ENCODE data around the gene HLCS.
"Not testable (repeated sequence)": the region's sequence is repeated elsewhere in the genome, so short reads cannot be mapped to it uniquely, and the experiment has no call there.

Gene HLCS

DNA sequence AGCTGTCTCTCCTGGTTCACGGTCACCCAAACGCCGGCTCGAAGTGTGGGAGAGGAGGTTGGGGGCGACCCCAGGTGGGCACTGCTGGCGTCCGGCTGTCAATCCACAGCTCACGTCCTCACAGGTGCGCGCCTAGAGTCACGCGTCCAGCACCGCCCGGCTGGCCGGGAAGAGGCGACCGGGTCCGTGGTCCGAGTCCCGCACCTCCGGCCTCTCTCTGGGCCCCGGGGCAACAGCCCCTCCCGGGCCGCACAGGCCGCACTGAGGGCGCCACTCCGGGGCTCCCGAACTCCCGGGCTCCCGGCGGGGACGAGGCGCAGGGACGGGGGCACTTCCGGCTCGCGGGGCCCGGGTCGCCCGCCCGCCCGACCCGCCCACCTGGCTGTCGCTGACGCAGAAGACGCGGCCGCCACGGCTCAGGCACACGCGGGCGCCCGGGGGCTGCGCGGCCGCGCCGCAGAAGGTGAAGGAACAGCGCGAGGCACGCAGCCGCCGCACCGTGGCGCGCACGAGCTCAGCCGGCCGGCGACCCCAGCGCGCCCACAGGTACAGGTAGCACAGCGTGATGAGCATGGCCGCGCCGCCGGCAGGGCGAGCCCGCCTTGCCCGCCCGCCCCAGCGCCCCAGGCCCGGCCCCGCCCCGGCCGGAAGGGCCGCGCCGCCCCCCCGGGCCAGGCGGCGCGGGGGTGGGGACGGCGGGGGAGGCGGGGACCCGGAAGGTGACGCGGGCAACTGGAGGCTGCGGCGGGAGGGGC lies at the start of gene HLCS:
Gene HLCS, minus strand, starts transcription at position 604 of the 755 bp plus-strand sequence. Its CDS starts 31 bp downstream, at position 573.
- DNase-seq (ENCODE audit: low read depth): peak; percentile 75
- TF ChIP-seq, protein P1, sequence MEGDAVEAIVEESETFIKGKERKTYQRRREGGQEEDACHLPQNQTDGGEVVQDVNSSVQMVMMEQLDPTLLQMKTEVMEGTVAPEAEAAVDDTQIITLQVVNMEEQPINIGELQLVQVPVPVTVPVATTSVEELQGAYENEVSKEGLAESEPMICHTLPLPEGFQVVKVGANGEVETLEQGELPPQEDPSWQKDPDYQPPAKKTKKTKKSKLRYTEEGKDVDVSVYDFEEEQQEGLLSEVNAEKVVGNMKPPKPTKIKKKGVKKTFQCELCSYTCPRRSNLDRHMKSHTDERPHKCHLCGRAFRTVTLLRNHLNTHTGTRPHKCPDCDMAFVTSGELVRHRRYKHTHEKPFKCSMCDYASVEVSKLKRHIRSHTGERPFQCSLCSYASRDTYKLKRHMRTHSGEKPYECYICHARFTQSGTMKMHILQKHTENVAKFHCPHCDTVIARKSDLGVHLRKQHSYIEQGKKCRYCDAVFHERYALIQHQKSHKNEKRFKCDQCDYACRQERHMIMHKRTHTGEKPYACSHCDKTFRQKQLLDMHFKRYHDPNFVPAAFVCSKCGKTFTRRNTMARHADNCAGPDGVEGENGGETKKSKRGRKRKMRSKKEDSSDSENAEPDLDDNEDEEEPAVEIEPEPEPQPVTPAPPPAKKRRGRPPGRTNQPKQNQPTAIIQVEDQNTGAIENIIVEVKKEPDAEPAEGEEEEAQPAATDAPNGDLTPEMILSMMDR (IDR thresholded peaks at IDR 0.05; ENCODE audit: insufficient read depth, low read depth, low read length, missing control alignments): no peak
- peak within 1 kb of the TSS; percentile 61 for H3K4me3 ChIP-seq (ENCODE audit: low read length)

DNA sequence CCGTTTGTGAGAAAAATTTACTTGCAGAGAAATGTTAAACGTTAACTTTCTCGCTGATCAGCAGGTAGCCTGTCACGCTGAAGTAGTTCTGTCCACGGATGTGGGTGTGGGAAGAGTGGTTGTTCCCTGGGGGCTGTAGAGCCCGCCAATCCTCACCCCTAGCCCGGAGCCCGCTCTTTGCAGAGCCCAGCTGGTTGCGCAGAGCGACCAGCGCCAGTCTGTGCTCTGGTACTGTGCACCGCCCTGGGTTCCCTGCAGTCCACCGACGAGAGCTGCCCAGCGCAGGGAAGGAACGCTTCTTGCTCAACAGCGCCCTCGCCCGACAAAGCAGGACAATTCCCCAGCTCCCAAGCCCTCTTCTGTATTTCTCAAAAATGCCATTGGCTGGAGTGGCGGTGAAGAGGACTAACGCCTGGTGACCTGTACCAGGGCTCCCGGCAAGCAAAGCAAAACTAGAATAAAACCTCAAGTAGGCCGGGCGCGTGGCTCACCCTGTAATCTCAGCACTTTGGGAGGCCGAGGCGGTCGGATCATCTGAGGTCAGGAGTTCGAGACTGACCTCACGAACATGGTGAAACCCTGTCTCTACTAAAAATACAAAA lies 43.4 kb upstream of the HLCS start:
- TF ChIP-seq, protein P1 (IDR thresholded peaks at IDR 0.05; ENCODE audit: insufficient read depth, low read depth, low read length, missing control alignments): peak; percentile 89
- peak overlapping the region; percentile 18 for H3K4me3 ChIP-seq (ENCODE audit: low read length)
- peak; percentile 87 for DNase-seq (ENCODE audit: low read depth)

DNA sequence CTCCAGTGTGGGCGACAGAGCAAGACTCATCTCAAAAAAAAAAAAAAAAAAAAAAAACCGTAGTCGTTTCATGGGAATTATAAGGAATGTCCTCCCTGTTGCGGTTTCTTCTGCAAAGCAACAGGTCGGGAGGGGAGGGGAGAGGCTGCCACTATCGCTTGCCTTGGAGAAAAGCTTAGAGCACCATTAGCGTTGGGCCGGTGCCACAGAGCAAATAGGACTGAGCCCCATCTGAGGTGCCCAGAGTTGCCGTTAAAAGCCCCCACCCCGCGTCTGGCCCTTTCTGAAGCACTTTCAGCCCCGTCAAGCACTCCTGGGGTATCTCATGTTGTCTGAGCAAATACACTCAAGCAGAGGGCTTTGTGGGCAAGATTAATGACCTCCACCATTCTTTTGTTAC lies 42.3 kb upstream of the HLCS start:
- H3K4me3 ChIP-seq (ENCODE audit: low read length): no peak overlapping the region
- DNase-seq (ENCODE audit: low read depth): no peak
- TF ChIP-seq, protein P1 (IDR thresholded peaks at IDR 0.05; ENCODE audit: insufficient read depth, low read depth, low read length, missing control alignments): no peak

GRCh38 chr21:37006486-37007291 lies 40.2 kb upstream of the HLCS start, which contains the start of gene RIPPLY3:
TSS of gene RIPPLY3 (plus strand) at chr21:37006702. CDS start at chr21:37006773, 71 bp downstream.
- H3K4me3 ChIP-seq (ENCODE audit: low read length): peak within 1 kb of the TSS; percentile 34
- peak; percentile 24 for DNase-seq (ENCODE audit: low read depth)
- TF ChIP-seq, protein P1 (IDR thresholded peaks at IDR 0.05; ENCODE audit: insufficient read depth, low read depth, low read length, missing control alignments): no peak

DNA sequence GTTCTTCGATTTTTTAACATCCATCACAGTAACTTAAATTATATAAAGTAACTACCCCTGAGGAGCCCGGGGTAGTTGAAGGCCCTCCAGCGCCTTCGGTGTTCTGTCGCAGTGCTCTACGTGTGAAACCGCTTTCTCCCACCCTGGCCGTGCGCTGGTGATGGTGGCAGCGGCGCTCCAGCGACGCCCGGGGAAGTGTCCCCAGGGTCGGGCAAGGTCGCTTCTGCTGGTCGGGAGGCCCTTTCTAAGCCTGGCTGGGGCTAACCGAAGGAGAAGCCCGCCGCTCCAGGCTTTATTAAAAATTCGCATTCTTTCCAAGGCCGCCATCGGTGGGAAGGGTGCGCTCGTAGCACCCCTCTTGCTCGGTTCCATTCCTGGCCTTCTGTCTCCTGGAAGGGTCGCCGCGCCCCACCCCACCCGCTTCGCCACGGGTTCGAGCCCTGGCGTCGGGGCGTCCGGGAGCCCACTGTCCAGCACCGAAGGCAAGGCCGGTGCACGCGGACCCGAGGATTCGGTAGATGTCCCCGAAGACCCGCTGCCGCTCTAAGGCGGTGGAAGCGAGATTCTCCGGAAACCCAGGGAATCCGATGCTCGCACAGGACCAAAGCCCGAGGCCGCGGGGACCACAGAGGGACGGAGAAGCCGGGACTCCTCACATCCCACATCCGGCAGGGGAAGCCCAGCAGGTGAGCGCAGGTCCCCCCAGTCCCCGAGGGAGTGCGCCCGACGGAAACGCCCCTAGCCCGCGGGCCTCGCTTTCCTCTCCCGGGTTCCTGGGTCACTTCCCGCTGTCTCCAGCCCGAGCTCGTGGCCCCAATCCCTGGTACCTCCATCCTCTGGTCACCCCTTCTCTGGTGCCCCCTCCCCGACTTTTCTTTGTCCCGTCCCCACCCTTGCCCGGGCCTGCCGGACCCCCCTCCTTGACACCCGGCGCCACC lies 39.3 kb upstream of the HLCS start:
- DNase-seq (ENCODE audit: low read depth): no peak
- peak overlapping the region; percentile 34 for H3K4me3 ChIP-seq (ENCODE audit: low read length)

DNA sequence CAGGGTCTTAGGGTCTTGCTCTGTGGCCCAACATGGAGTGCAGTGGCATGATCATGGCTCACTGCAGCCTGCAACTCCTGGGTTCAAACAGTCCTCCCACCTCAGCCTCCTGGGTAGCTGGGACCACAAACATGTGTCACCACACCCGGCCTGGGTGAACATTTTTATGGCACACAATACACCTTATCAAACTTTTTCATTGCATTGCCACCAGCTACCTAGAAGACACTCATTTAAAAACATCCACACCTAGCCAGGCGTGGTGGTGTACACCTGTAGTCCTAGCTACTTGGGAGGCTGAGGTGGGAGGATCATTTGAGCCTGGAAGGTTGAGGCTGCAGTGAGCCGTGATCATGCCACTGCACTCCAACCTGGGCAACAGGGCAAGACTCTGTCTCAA lies 37.4 kb upstream of the HLCS start:
- DNase-seq (ENCODE audit: low read depth); H3K4me3 ChIP-seq (ENCODE audit: low read length): not testable (repeated sequence)

More for the DNA sequence above, 39.3 kb upstream of the HLCS start:
- TF ChIP-seq, protein P1 (IDR thresholded peaks at IDR 0.05; ENCODE audit: insufficient read depth, low read depth, low read length, missing control alignments): no peak

GRCh38 chr21:37002851-37003250 lies 36.4 kb upstream of the HLCS start:
- DNase-seq (ENCODE audit: low read depth): not testable (repeated sequence)

More at GRCh38 chr21:37002851-37003250, 36.4 kb upstream of the HLCS start:
- not testable (repeated sequence) for H3K4me3 ChIP-seq (ENCODE audit: low read length)

Data from epithelial cell of esophagus (primary cell).